Hepatocyte (in vitro differentiated cells): Measurements from ENCODE around the gene HSPB9. TPM values are rescaled to one million over a fixed set of nuclear protein-coding genes. Genes with fewer than 3 reads are reported as not detected.
A peak's percentile ranks its signal among the peaks of the same experiment; 100 is the strongest.

ENCODE experiments used
- DNase-seq: peaks from one replicate; pipeline ENCODE4 v3.0.0-alpha.2; 2016; ENCODE audit warnings: low spot score
- H2AFZ ChIP-seq: fragments of 200-600 bp; sonication (generic); 2 replicates; pipeline ENCODE4 v1.6.0; 2016; ENCODE audit warnings: antibody characterized with exemption, mild to moderate bottlenecking
- H3K27ac ChIP-seq: fragments of 200-600 bp; sonication (generic); 2 replicates; pipeline ENCODE4 v1.5.1; 2016; ENCODE audit warnings: mild to moderate bottlenecking
- H3K27me3 ChIP-seq: fragments of 200-600 bp; sonication (generic); 2 replicates; pipeline ENCODE4 v1.6.1; 2016
- H3K36me3 ChIP-seq: fragments of 200-600 bp; sonication (generic); replicated peaks from 2 replicates; pipeline ENCODE4 v1.5.1; 2016; ENCODE audit warnings: low read depth; ENCODE audit not compliant: insufficient read depth
- H3K4me1 ChIP-seq: fragments of 200-600 bp; sonication (generic); 2 replicates; pipeline ENCODE4 v1.5.1; 2016; ENCODE audit warnings: mild to moderate bottlenecking, moderate library complexity; ENCODE audit not compliant: insufficient read depth
- H3K4me2 ChIP-seq: fragments of 200-600 bp; sonication (generic); 2 replicates; pipeline ENCODE4 v1.6.0; 2016
- H3K4me3 ChIP-seq: fragments of 200-600 bp; sonication (generic); 2 replicates; pipeline ENCODE4 v1.5.1; 2016; ENCODE audit warnings: mild to moderate bottlenecking
- H3K79me2 ChIP-seq: fragments of 200-600 bp; sonication (generic); 2 replicates; pipeline ENCODE4 v1.6.0; 2017; ENCODE audit warnings: mild to moderate bottlenecking
- H3K9me2 ChIP-seq: fragments of 200-600 bp; sonication (generic); replicated peaks from 2 replicates; pipeline ENCODE4 v1.6.0; 2017; ENCODE audit warnings: mild to moderate bottlenecking; ENCODE audit not compliant: insufficient read depth
- H3K9me3 ChIP-seq: fragments of 200-600 bp; sonication (generic); 2 replicates; pipeline ENCODE4 v1.5.1; 2016; ENCODE audit warnings: low read depth, mild to moderate bottlenecking
- H4K20me1 ChIP-seq: fragments of 200-600 bp; sonication (generic); 2 replicates; pipeline ENCODE4 v1.6.0; 2016; ENCODE audit warnings: mild to moderate bottlenecking; ENCODE audit not compliant: insufficient read depth, poor library complexity, severe bottlenecking
- CTCF ChIP-seq: fragments of 200-600 bp; sonication (generic); IDR thresholded peaks from 2 replicates; pipeline ENCODE4 v1.5.1; 2016; ENCODE audit warnings: antibody characterized with exemption, mild to moderate bottlenecking; ENCODE audit not compliant: poor library complexity
- EZH2 ChIP-seq: fragments of 200-600 bp; sonication (generic); IDR thresholded peaks from 2 replicates; pipeline ENCODE4 v1.6.1; 2016; ENCODE audit warnings: antibody characterized with exemption, mild to moderate bottlenecking, borderline replicate concordance
- EZH2phosphoT487 ChIP-seq: fragments of 200-600 bp; sonication (generic); IDR thresholded peaks from one replicate; pipeline ENCODE4 v1.6.1; 2018; ENCODE audit warnings: antibody characterized with exemption, mild to moderate bottlenecking, low read depth, moderate library complexity; ENCODE audit not compliant: unreplicated experiment, severe bottlenecking
- WGBS: methylation state at CpG from one replicate; pipeline ENCODE4 v1.1.6; 2016; ENCODE audit warnings: low lambda C conversion rate; ENCODE audit errors: missing lambda C conversion rate; 5-methylcytosine and 5-hydroxymethylcytosine counted together
- polyA plus RNA-seq: library from polyadenylated mRNA; unstranded; fragments of >200 nt; fragmentation: Nextera tagmentation; extraction: Ambion mirVana; gene quantifications from 2 replicates; pipeline ENCODE4 v1.2.1, GENCODE V29; 2016
- total RNA-seq: library from RNA; depleted of rRNA; stranded (reverse); fragments of >200 nt; gene quantifications from 2 replicates; pipeline ENCODE4 v1.2.3, GENCODE V29; 2014

Gene HSPB9
- total and polyA plus RNA-seq, 2 experiments from 2014 or later, result 0.34 TPM; not detected in 1

- H3K4me3 ChIP-seq, result no peak overlapping the region
- DNase-seq, result no peak
- H3K9me3 ChIP-seq, result no peaks in the 10 kb centered on the region
- no peaks in the 10 kb centered on the region for H4K20me1 ChIP-seq
- no peaks in the 10 kb centered on the region for H3K9me2 ChIP-seq
- H2AFZ ChIP-seq, result no peak overlapping the region
- H3K27ac ChIP-seq, result no peak overlapping the region
- no peaks in the 10 kb centered on the region for H3K27me3 ChIP-seq
- no peaks in the 10 kb centered on the region for H3K4me1 ChIP-seq
- no peaks in the 10 kb centered on the region for H3K36me3 ChIP-seq
- TF ChIP-seq EZH2, result no peak
- no peak for TF ChIP-seq EZH2phosphoT487
- no peak for TF ChIP-seq CTCF
- 64% methylated on average over 3 of the region's 3 CpGs for WGBS
- no peak overlapping the region for H3K4me2 ChIP-seq
- no peaks in the 10 kb centered on the region for H3K79me2 ChIP-seq
These were observed 18.3 kb upstream of the HSPB9 start for GRCh38 chr17:42104264-42104663.

GRCh38 chr17:42106009-42106408 lies 16.6 kb upstream of the HSPB9 start:
- H2AFZ ChIP-seq, result no peak overlapping the region
- H3K27ac ChIP-seq, result no peak overlapping the region
- H3K79me2 ChIP-seq, result no peaks in the 10 kb centered on the region
- no peak for DNase-seq
- no peaks in the 10 kb centered on the region for H4K20me1 ChIP-seq
- WGBS, result 85% methylated on average over 2 of the region's 2 CpGs
- H3K9me2 ChIP-seq, result no peaks in the 10 kb centered on the region
- H3K36me3 ChIP-seq, result no peaks in the 10 kb centered on the region
- TF ChIP-seq CTCF (no peak), EZH2phosphoT487 (no peak), EZH2 (no peak)
- no peak overlapping the region for H3K4me3 ChIP-seq
- no peaks in the 10 kb centered on the region for H3K27me3 ChIP-seq
- no peaks in the 10 kb centered on the region for H3K9me3 ChIP-seq
- H3K4me1 ChIP-seq, result no peaks in the 10 kb centered on the region
- H3K4me2 ChIP-seq, result no peak overlapping the region

- no peak overlapping the region for H2AFZ ChIP-seq
- 58% methylated on average over 6 of the region's 6 CpGs for WGBS
- no peak overlapping the region for H3K4me3 ChIP-seq
- no peaks in the 10 kb centered on the region for H4K20me1 ChIP-seq
- H3K36me3 ChIP-seq, result no peaks in the 10 kb centered on the region
- no peaks in the 10 kb centered on the region for H3K27me3 ChIP-seq
- H3K4me2 ChIP-seq, result peak overlapping the region; percentile 80
- DNase-seq, result no peak
- no peaks in the 10 kb centered on the region for H3K9me2 ChIP-seq
- no peaks in the 10 kb centered on the region for H3K4me1 ChIP-seq
- H3K27ac ChIP-seq, result no peak overlapping the region
- no peaks in the 10 kb centered on the region for H3K9me3 ChIP-seq
- no peaks in the 10 kb centered on the region for H3K79me2 ChIP-seq
- TF ChIP-seq EZH2 (no peak), CTCF (no peak), EZH2phosphoT487 (no peak)
These were observed 15.5 kb upstream of the HSPB9 start for GRCh38 chr17:42107124-42107523.
